Bone marrow (tissue), 2 donors: ENCODE results near the gene PRKAR2B.
A peak's percentile ranks its signal among the peaks of the same experiment; 100 is the strongest.
"Not testable (repeated sequence)": the region's sequence is repeated elsewhere in the genome, so short reads cannot be mapped to it uniquely, and the experiment has no call there.

Source experiments
- DNase-seq, 2 donors: peaks; one replicate each; lab custom pipeline; 2025; lab: John Stamatoyannopoulos, UW

Gene PRKAR2B

GRCh38 chr7:107119376-107120105, 75.0 kb downstream of the PRKAR2B start:
- DNase-seq, result no peak

GRCh38 chr7:107122486-107122911, 78.0 kb downstream of the PRKAR2B start:
- DNase-seq, result no peak

GRCh38 chr7:107123392-107123791, 78.9 kb downstream of the PRKAR2B start:
- no peak for DNase-seq

- DNase-seq, result no peak
Measured at GRCh38 chr7:107125475-107125874, 81.0 kb downstream of the PRKAR2B start.

GRCh38 chr7:107128217-107128616, 83.7 kb downstream of the PRKAR2B start:
- no peak for DNase-seq

- DNase-seq, result no peak
Measured at GRCh38 chr7:107128748-107129147, 84.2 kb downstream of the PRKAR2B start.

- DNase-seq, result no peak
Measured at GRCh38 chr7:107130487-107131220, 86.1 kb downstream of the PRKAR2B start.

- DNase-seq, result no peak
Measured at GRCh38 chr7:107133396-107133795, 88.9 kb downstream of the PRKAR2B start.

GRCh38 chr7:107138696-107139420, 94.4 kb downstream of the PRKAR2B start:
- no peak for DNase-seq

- DNase-seq, result not testable (repeated sequence)
Measured at GRCh38 chr7:107143875-107144274, 99.4 kb downstream of the PRKAR2B start.

GRCh38 chr7:107145067-107145838, 100.7 kb downstream of the PRKAR2B start:
- no peak for DNase-seq

GRCh38 chr7:107147464-107148393, 103.2 kb downstream of the PRKAR2B start:
- peak in 1 of 2 donors; percentile 28 for DNase-seq

- no peak for DNase-seq
Measured at GRCh38 chr7:107148721-107149120, 104.2 kb downstream of the PRKAR2B start.

GRCh38 chr7:107149863-107150262, 105.4 kb downstream of the PRKAR2B start:
- no peak for DNase-seq

- DNase-seq, result peak; percentile 15 to 51
Measured at GRCh38 chr7:107150375-107151073, 106.0 kb downstream of the PRKAR2B start.

- no peak for DNase-seq
Measured at GRCh38 chr7:107151538-107151937, 107.0 kb downstream of the PRKAR2B start.

GRCh38 chr7:107152011-107152410, 107.5 kb downstream of the PRKAR2B start:
- peak in 1 of 2 donors; percentile 24 for DNase-seq

- no peak for DNase-seq
Measured at GRCh38 chr7:107154826-107155225, 110.3 kb downstream of the PRKAR2B start.

- not testable (repeated sequence) for DNase-seq
Measured at GRCh38 chr7:107155726-107156125, 111.2 kb downstream of the PRKAR2B start.

- DNase-seq, result no peak
Measured at GRCh38 chr7:107157091-107157490, 112.6 kb downstream of the PRKAR2B start.
